Placental epithelial cell (primary cell): ENCODE results near the gene SCGB2A2. TPM values are rescaled to one million over a fixed set of nuclear protein-coding genes. Genes with fewer than 3 reads are reported as not detected.

Experiments
- total RNA-seq: library from RNA; depleted of rRNA; stranded (reverse); fragments of >200 nt; gene quantifications from 2 replicates; pipeline ENCODE4 v1.2.3, GENCODE V29; 2012

SCGB2A2 gene
- total RNA-seq = not detected in 2 replicates

DNA sequence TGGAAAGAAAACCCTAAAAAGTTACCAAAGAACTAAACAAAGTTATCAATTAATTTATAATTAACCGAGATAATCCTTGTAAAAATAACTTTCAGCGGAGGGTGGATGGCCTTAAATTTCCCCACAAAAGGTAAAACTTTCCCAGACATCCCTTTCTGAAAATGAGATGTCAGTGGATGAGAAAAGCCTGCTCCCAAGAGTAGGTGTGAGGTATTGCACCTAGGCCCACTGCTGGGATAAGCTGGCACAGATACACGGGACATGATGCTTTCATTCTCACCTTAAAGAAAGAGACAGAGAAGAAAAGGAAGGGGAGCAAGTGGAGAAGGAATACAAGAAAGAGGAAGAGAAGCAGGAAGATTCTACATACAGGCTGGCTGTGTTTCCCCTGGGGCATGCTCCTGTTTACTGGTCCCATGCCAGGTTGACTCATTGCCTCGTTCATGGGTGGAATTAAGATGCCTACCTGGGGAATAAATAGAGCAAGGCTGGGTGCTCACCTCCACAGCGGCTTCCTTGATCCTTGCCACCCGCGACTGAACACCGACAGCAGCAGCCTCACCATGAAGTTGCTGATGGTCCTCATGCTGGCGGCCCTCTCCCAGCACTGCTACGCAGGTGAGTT, at the start of gene SCGB2A2:
TSS of gene SCGB2A2 (plus strand) at position 505 of the 625 bp plus-strand sequence. CDS start at position 564, 59 bp downstream.

DNA sequence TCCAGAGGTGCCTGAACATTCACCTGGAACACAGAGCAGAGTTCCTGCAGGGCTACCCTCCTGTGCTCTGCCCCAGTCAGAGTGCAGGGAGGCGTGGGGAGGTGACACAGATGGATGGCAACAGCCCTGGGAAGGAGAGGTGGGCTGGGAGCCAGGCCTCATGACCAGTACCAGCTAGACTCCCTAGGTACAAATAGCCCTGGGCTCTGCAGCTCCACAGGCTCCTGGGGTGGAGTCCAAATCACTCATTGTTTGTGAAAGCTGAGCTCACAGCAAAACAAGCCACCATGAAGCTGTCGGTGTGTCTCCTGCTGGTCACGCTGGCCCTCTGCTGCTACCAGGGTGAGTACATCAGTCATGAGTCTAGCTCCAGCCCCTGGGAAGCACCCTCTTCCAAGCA, 27.9 kb upstream of the SCGB2A2 start, which contains the start of gene SCGB1D2:
TSS of gene SCGB1D2 (plus strand) at position 219 of the 400 bp plus-strand sequence. CDS start at position 288, 69 bp downstream.

DNA sequence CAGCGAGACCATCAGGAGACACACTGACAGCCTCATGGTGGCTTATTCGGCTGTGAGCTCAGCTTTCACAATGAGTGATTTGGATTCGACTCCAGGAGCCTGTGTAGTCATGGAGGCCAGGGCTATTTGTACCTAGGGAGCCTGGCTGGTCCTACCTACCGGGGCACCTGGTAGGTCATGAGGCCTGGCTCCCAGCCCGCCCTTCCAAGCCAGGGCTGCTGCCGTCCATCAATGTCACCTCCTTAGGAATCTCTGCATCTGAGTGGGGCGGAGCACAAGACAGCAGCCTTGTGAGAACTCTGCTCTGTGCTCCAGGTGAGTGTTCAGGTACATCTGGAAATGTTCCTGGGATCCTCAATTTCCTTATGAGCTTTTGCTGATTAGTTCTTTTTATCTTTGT, 29.0 kb downstream of the SCGB2A2 start, which contains the start of gene SCGB1D4:
TSS of gene SCGB1D4 (minus strand) at position 101 of the 400 bp plus-strand sequence. CDS start at position 36, 65 bp downstream.

Other genes starting within 250 kb of the SCGB2A2 start
- gene INCENP, start 146.1 kb upstream of the SCGB2A2 start, total RNA-seq = 19.6 and 27.8 TPM in 2 replicates
- gene SCGB1D1, start 79.9 kb upstream of the SCGB2A2 start, total RNA-seq = not detected in 2 replicates
- not detected in 2 replicates for gene SCGB2A1, start 61.5 kb upstream of the SCGB2A2 start, total RNA-seq
- not detected in 2 replicates for gene SCGB1D2, start 27.9 kb upstream of the SCGB2A2 start, total RNA-seq
- gene SCGB1D4, start 28.9 kb downstream of the SCGB2A2 start, total RNA-seq = not detected in 2 replicates
- not detected in 2 replicates for gene ASRGL1, start 67.3 kb downstream of the SCGB2A2 start, total RNA-seq
- not detected in 2 replicates for gene SCGB1A1, start 148.9 kb downstream of the SCGB2A2 start, total RNA-seq